ENCODE measurements around the gene NXPE3.
"Not testable (repeated sequence)": the region's sequence is repeated elsewhere in the genome, so short reads cannot be mapped to it uniquely, and the experiment has no call there.

Gene NXPE3

DNA sequence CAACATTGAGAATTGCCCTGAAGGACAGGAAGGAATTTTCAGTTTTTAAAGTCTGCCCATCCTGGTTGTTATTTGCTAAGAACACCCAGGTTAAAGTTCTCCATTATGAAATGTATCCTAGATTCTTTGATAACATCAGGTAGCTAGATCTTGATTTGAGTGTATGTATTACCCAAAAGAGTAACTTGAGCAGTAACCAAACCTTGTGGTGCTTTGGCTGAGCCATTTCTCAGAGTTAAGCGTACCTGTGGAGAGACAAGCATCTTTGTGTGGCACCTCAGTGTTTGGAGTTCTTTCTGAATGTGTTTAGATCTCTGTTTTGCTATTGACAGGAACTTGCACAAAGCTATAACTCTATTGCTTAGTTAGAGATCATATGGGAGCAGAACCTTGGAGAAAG is 34.2 kb upstream of the NXPE3 start:
- Histone ChIP-seq H3K4me1 (no peaks in the 10 kb centered on the region), H3K4me3 (ENCODE audit: low read depth, low read length) (no peak overlapping the region), H3K9me3 (no peaks in the 10 kb centered on the region), H3K36me3 (peaks cover 25% of the 10 kb centered on the region), H3K27me3 (no peaks in the 10 kb centered on the region)
- TF ChIP-seq, protein P1, sequence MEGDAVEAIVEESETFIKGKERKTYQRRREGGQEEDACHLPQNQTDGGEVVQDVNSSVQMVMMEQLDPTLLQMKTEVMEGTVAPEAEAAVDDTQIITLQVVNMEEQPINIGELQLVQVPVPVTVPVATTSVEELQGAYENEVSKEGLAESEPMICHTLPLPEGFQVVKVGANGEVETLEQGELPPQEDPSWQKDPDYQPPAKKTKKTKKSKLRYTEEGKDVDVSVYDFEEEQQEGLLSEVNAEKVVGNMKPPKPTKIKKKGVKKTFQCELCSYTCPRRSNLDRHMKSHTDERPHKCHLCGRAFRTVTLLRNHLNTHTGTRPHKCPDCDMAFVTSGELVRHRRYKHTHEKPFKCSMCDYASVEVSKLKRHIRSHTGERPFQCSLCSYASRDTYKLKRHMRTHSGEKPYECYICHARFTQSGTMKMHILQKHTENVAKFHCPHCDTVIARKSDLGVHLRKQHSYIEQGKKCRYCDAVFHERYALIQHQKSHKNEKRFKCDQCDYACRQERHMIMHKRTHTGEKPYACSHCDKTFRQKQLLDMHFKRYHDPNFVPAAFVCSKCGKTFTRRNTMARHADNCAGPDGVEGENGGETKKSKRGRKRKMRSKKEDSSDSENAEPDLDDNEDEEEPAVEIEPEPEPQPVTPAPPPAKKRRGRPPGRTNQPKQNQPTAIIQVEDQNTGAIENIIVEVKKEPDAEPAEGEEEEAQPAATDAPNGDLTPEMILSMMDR (IDR thresholded peaks at IDR 0.05; ENCODE audit: low read depth, low read length) = no peak
- no peak for DNase-seq

DNA sequence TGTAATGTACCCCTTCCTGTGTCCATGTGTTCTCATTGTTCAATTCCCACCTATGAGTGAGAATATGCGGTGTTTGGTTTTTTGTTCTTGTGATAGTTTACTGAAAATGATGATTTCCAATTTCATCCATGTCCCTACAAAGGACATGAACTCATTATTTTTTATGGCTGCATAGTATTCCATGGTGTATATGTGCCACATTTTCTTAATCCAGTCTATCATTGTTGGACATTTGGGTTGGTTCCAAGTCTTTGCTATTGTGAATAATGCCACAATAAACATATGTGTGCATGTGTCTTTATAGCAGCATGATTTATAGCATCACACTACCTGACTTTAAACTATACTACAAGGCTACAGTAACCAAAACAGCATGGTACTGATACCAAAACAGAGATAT is 33.1 kb upstream of the NXPE3 start:
- H3K9me3 ChIP-seq; H3K4me1 ChIP-seq; H3K27me3 ChIP-seq; H3K4me3 ChIP-seq (ENCODE audit: low read depth, low read length); DNase-seq: not testable (repeated sequence)
- peaks cover 16% of the 10 kb centered on the region for H3K36me3 ChIP-seq

DNA sequence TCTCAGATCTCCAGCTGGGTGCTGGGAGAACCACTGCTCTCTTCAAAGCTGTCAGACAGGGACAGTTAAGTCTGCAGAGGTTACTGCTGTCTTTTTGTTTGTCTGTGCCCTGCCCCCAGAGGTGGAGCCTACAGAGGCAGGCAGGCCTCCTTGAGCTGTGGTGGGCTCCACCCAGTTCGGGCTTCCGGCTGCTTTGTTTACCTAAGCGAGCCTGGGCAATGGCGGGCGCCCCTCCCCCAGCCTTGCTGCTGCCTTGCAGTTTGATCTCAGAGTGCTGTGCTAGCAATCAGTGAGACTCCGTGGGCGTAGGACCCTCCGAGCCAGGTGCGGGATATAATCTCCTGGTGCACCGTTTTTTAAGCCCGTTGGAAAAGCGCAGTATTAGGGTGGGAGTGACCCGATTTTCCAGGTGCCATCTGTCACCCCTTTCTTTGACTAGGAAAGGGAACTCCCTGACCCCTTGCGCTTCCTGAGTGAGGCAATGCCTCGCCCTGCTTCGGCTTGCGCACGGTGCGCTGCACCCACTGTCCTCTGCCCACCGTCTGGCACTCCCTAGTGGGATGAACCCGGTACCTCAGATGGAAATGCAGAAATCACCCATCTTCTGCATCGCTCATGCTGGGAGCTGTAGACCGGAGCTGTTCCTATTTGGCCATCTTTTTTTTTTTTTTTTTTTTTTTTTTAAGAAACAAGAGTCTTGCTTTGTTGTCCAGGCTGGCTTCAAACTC is 25.5 kb upstream of the NXPE3 start:
- not testable (repeated sequence) for H3K9me3 ChIP-seq; H3K27me3 ChIP-seq; DNase-seq; H3K4me3 ChIP-seq (ENCODE audit: low read depth, low read length); H3K4me1 ChIP-seq
- H3K36me3 ChIP-seq = peaks cover 38% of the 10 kb centered on the region

DNA sequence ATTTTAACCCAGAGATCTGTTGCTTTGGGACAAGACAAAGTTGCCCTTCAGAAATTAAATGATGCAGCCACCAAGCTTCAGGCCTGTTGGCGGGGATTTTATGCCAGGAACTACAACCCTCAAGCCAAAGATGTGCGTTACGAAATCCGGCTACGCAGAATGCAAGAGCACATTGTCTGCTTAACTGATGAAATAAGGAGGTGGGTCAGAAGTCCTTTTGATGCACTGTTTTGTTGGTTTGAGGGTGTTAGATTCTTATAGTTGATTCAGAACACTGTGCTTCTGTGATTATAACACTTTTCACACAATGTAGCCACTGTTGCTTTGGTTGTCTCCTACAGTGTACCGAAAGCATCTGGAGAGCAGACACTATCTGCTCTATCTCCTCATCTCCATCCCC is 20.8 kb upstream of the NXPE3 start:
- DNase-seq = no peak
- H3K36me3 ChIP-seq = peaks cover 50% of the 10 kb centered on the region
- no peaks in the 10 kb centered on the region for H3K9me3 ChIP-seq
- no peaks in the 10 kb centered on the region for H3K27me3 ChIP-seq
- TF ChIP-seq, protein P1 (IDR thresholded peaks at IDR 0.05; ENCODE audit: low read depth, low read length) = no peak
- no peaks in the 10 kb centered on the region for H3K4me1 ChIP-seq
- no peak overlapping the region for H3K4me3 ChIP-seq (ENCODE audit: low read depth, low read length)

DNA sequence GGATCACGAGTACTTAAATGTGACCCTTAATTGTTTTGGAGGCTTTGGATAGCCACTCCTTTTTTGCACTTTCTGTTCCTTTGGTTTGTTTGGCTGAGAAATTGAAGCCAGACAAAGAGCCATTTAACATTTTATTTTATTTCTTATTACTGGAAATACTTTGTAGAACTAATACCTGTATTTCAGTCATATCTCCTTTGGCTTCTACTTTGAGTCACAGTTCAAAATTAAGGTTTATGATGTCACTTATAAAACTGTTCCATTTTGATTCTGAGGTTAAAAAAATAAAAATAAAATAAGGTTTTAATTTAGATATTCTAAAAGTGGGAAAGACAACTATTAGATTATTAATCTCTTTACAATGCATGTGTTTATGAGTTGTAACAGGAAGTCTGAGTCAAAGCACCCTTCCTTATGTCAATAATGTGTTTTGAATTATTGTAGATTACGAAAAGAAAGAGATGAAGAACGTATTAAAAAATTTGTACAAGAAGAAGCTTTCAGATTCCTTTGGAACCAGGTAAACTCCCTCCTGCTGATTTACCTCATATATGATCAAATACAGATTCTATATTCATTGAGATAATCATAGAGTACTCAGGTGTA is 16.9 kb upstream of the NXPE3 start:
- H3K36me3 ChIP-seq = peaks cover 43% of the 10 kb centered on the region

DNA sequence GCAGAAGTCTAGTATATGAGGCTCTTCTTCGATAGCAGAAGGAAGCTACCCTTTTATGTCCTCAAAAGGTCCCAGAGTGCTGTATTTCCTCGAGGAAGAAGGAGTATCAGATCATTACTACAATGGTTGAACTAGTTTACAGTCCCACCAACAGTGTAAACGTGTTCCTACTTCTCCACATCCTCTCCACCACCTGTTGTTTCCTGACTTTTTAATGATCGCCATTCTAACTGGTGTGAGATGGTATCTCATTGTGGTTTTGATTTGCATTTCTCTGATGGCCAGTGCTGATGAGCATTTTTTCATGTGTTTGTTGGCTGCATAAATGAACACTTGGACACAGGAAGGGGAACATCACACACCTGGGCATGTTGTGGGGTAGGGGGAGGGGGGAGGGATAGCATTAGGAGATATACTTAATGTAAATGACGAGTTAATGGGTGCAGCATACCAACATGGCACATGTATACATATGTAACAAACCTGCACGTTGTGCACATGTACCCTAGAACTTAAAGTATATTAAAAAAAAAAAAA is 1.2 kb upstream of the NXPE3 start:
- H3K9me3 ChIP-seq; H3K4me3 ChIP-seq (ENCODE audit: low read depth, low read length); H3K36me3 ChIP-seq; DNase-seq; H3K4me1 ChIP-seq; H3K27me3 ChIP-seq: not testable (repeated sequence)

More for the DNA sequence above, 16.9 kb upstream of the NXPE3 start:
- Histone ChIP-seq H3K27me3 (no peaks in the 10 kb centered on the region), H3K4me1 (no peaks in the 10 kb centered on the region), H3K4me3 (ENCODE audit: low read depth, low read length) (no peak overlapping the region), H3K9me3 (no peaks in the 10 kb centered on the region)
- TF ChIP-seq, protein P1 (IDR thresholded peaks at IDR 0.05; ENCODE audit: low read depth, low read length) = no peak
- DNase-seq = no peak

DNA sequence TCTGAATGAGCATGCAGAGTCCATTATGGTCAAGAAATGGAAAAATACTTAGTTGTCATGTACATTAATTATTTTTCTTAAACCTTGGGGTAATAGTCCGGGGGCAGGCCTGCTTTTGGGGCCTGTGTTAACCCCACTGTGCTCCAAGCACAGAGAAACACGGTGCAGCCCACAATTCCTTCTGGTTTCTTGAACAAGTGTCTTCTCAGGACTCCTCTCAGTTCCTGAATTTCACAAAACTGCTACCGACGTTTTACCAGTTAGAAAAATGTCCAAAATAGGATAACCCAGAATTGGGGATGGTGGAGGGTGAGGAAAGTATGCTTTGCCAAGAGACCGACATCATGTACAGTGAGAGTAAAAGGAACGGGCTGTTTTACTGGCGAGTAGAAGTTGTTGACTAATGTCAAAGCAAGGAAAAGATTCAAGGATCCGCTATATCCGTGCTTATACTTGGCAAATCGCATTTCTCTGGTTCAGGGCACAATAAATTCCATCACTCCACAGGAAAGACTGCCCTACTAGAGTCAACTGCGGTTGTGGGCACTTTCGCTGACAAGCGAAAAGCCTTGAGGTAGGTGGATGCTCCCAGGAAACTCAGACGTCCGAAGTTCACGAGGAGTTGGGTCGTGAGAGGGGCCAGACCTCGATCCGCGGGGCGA is 495 bp upstream of the NXPE3 start:
- TF ChIP-seq, protein P1 (IDR thresholded peaks at IDR 0.05; ENCODE audit: low read depth, low read length) = no peak
- no peaks in the 10 kb centered on the region for H3K27me3 ChIP-seq
- H3K4me3 ChIP-seq (ENCODE audit: low read depth, low read length) = peak overlapping the region; percentile 71
- peaks cover 12% of the 10 kb centered on the region for H3K36me3 ChIP-seq
- H3K4me1 ChIP-seq = no peaks in the 10 kb centered on the region; the same call in 1 of the 2 replicates
- H3K9me3 ChIP-seq = no peaks in the 10 kb centered on the region
- no peak for DNase-seq

Measured in BE2C (cell line).